ENCODE measurements around the gene TMPRSS6. TPM values are rescaled to one million over a fixed set of nuclear protein-coding genes. Genes with fewer than 3 reads are reported as not detected.
A peak's percentile ranks its signal among the peaks of the same experiment; 100 is the strongest.

The TMPRSS6 gene
- total RNA-seq, 4 donors from 2014 or later: 0.27 to 0.88 TPM; not detected in 2

GRCh38 chr22:37148031-37148651 is 38.6 kb upstream of the TMPRSS6 start:
- Histone ChIP-seq H3K4me3 (peak overlapping the region; percentile 6 to 44 (median 36)), H3K27me3 (no peaks in the 10 kb centered on the region), H3K36me3 (no peaks in the 10 kb centered on the region), H3K4me1 (peaks cover 0 to 12% (median 0%) of the 10 kb centered on the region in 4 donors), H3K27ac (peak overlapping the region in 3 of 4 donors; percentile 8 to 76 (median 75)), H3K9me3 (no peaks in the 10 kb centered on the region)
- peak in 1 of 3 donors; percentile 33 for DNase-seq
- TF ChIP-seq CTCF (IDR thresholded peaks at IDR 0.05): peak in 1 of 6 experiments; percentile 2
- no peak for TF ChIP-seq POLR2A (IDR thresholded peaks at IDR 0.05)

DNA sequence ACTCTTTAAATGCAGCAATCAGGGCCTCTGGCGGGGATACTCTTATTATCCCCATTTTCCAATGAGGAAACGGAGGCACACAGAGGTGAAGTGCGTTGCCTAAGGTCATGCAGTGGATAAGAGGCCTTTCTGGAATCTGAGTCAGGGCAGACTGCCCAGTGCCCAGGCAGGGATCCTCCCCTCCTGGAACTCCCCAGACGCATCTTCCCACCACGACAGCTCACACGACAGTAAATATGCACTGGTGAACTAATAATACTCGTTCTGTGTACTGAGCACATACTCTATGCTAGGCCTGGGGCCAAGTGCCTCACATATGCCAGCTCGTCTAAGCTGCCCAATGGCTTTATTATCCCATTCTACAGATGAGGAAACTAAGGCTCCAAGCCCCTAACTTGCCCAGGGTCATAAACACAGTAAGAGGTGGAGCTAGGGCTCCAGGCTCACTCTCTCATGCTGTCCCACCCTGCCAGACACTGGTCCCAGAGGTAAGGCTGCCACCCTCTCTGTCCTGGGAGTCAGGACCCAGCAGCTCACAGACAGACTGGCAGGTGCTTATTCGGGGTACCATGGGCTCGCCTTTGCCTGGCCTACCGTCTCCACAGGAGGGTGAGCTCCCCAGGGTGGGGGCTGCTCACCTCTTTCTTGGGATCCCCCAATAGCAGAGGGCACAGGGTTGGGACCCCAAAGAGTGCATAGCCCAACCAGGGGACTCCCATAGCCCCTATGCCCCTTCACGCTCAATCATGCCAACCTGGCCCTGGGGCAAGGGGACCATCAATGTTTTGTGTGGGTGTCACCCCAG is 37.9 kb upstream of the TMPRSS6 start:
- no peaks in the 10 kb centered on the region for H3K36me3 ChIP-seq
- no peaks in the 10 kb centered on the region for H3K9me3 ChIP-seq
- no peaks in the 10 kb centered on the region for H3K27me3 ChIP-seq
- H3K4me3 ChIP-seq: peak overlapping the region in 2 of 4 donors; percentile 37 to 44
- H3K27ac ChIP-seq: peak overlapping the region in 2 of 4 donors; percentile 75 to 76
- TF ChIP-seq POLR2A (IDR thresholded peaks at IDR 0.05) (no peak), CTCF (IDR thresholded peaks at IDR 0.05) (no peak)
- DNase-seq: no peak
- peaks cover 0 to 12% (median 0%) of the 10 kb centered on the region in 4 donors for H3K4me1 ChIP-seq

- no peak for DNase-seq
Measured at GRCh38 chr22:37146507-37147180, 37.1 kb upstream of the TMPRSS6 start.

DNA sequence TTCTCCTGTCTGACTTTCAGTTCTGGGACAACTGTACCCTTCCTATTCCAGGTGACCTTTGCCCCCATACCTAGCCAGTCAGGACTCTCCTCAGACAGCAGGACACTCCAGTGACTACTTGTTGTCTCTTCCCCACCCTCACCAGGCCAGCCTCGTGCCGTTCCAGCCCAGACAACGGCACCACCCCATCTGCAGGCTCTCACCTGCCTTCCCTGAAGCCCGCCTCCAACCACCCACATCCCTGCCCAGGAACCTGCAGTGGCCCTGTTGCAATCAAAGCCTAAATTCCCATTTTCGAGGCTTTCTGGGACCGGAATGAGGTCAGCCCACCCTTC is 36.5 kb upstream of the TMPRSS6 start:
- Histone ChIP-seq H3K4me3 (no peak overlapping the region), H3K27me3 (no peaks in the 10 kb centered on the region), H3K4me1 (peaks cover 0 to 12% (median 0%) of the 10 kb centered on the region in 4 donors), H3K36me3 (no peaks in the 10 kb centered on the region), H3K9me3 (no peaks in the 10 kb centered on the region), H3K27ac (peak overlapping the region in 1 of 4 donors; percentile 75)
- peak in 1 of 3 donors; percentile 54 for DNase-seq
- no peak for TF ChIP-seq POLR2A (IDR thresholded peaks at IDR 0.05)
- TF ChIP-seq CTCF (IDR thresholded peaks at IDR 0.05): no peak

More at GRCh38 chr22:37146507-37147180, 37.1 kb upstream of the TMPRSS6 start:
- no peak for TF ChIP-seq POLR2A (IDR thresholded peaks at IDR 0.05)
- no peak for TF ChIP-seq CTCF (IDR thresholded peaks at IDR 0.05)
- Histone ChIP-seq H3K36me3 (no peaks in the 10 kb centered on the region), H3K4me1 (peaks cover 0 to 12% (median 0%) of the 10 kb centered on the region in 4 donors), H3K27ac (peak overlapping the region in 2 of 4 donors; percentile 75 to 76), H3K4me3 (peak overlapping the region in 1 of 4 donors; percentile 12), H3K27me3 (no peaks in the 10 kb centered on the region), H3K9me3 (no peaks in the 10 kb centered on the region)

DNA sequence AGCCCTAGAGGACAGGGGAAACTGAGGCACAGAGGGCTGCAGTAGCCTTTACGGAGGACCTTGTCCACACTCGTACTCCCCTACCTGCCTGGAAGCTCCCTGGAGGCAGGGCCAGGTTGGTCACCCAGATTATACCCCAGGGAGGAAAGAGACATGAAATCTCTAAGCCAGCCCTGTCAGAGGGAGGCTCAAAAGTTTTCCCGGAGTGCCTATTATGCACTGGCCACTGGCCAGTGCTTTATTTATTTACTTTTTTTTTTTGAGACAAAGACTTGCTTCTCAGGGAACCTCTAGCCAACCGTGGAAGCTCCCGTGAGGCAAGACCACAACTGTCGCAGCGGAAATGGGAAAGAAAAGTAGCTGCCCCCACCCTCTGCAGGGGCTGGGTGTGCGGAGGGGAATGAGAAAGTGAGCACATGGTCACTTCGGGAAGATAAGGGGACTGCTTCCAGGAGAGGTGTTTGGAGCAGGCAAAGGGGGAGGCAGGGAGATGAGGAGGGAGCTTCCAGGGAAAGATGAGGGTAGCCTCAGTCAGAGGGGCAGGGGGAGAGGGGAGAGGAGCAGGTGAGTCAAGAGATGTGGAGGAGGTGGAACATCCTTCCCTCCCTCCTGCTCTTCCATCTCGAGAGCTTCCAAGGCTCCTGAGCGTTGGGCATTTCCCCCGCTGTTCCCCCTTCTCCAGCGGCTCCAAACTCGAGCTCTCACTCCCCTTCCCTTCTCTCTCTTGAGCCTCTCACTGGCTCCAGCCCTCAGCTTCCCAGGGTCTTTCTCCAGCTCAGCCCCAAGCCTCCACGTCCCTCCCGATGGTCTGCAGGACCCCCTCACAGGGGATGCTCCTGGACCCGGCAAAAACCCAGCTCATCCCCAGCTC is 35.9 kb upstream of the TMPRSS6 start:
- no peaks in the 10 kb centered on the region for H3K27me3 ChIP-seq
- DNase-seq: no peak
- H3K36me3 ChIP-seq: no peaks in the 10 kb centered on the region
- TF ChIP-seq POLR2A (IDR thresholded peaks at IDR 0.05) (no peak), CTCF (IDR thresholded peaks at IDR 0.05) (no peak)
- H3K4me3 ChIP-seq: no peak overlapping the region
- H3K9me3 ChIP-seq: no peaks in the 10 kb centered on the region
- H3K27ac ChIP-seq: peak overlapping the region in 1 of 4 donors; percentile 75
- H3K4me1 ChIP-seq: peaks cover 0 to 12% (median 0%) of the 10 kb centered on the region in 4 donors

Measured in Peyer's patch (tissue), 4 donors.